HepG2 (cell line): ENCODE measurements around the gene HMGN4. TPM values are rescaled to one million over a fixed set of nuclear protein-coding genes. Genes with fewer than 3 reads are reported as not detected.

Experiments used
- BORCS8-MEF2B ChIP-seq: sonication (generic); formaldehyde crosslinking; IDR thresholded peaks from 2 replicates; pipeline ENCODE4 v1.8.0; 2022; ENCODE audit warnings: mild to moderate bottlenecking, missing genetic modification reagents
- BRD4 ChIP-seq: sonication (generic); formaldehyde crosslinking; IDR thresholded peaks from 2 replicates; pipeline ENCODE4 v1.4.0; 2020; ENCODE audit warnings: missing genetic modification reagents
- FOXP1 ChIP-seq, 2 experiments: fragments of 450-650 bp in 1 of 2; IDR thresholded peaks; 2 replicates each; pipeline ENCODE4 v1.6.1; 2017 to 2018; ENCODE audit warnings: antibody characterized with exemption in 1 of 2
- HNF1A ChIP-seq, 2 experiments: sonication (generic) in 1 of 2; formaldehyde crosslinking in 1 of 2; IDR thresholded peaks; 2 replicates each; pipeline versions ENCODE4 v1.4.0 to v1.6.1; 2016 to 2020; ENCODE audit warnings: borderline replicate concordance in 1 of 2, low read depth in 1 of 2, mild to moderate bottlenecking in 1 of 2, missing genetic modification reagents in 1 of 2
- MAFK ChIP-seq, 2 experiments: IDR thresholded peaks in 1 of 2; conservative IDR thresholded peaks in 1 of 2; 2 replicates each; pipeline ENCODE4 v1.6.1; 2011; ENCODE audit warnings: improper control_type of control experiment in 2 of 2, low read length in 2 of 2
- MTERF4 ChIP-seq: sonication (generic); formaldehyde crosslinking; IDR thresholded peaks from 2 replicates; pipeline ENCODE4 v1.8.0; 2023; ENCODE audit warnings: mild to moderate bottlenecking, missing genetic modification reagents
- MXD4 ChIP-seq: IDR thresholded peaks from 2 replicates; pipeline ENCODE4 v1.6.1; 2016; ENCODE audit warnings: mild to moderate bottlenecking, missing biosample characterization, missing genetic modification reagents
- NFKB2 ChIP-seq: sonication (generic); formaldehyde crosslinking; IDR thresholded peaks from 2 replicates; pipeline ENCODE4 v1.4.0; 2020; ENCODE audit warnings: missing genetic modification reagents, borderline replicate concordance
- PCBP2 ChIP-seq: fragments of 200-400 bp; formaldehyde crosslinking; optimal IDR thresholded peaks from 2 replicates; pipeline ENCODE3; 2018; ENCODE audit warnings: low read length, low read depth; ENCODE audit not compliant: poor library complexity, severe bottlenecking
- TP53 ChIP-seq: sonication (generic); formaldehyde crosslinking; conservative IDR thresholded peaks from 2 replicates; pipeline ENCODE4 v1.4.0; 2020; ENCODE audit warnings: missing genetic modification reagents
- ZKSCAN8 ChIP-seq: IDR thresholded peaks from 2 replicates; pipeline ENCODE4 v1.6.1; 2016; ENCODE audit warnings: borderline replicate concordance, missing genetic modification reagents, missing compliant biosample characterization
- ZNF224 ChIP-seq: sonication (generic); formaldehyde crosslinking; IDR thresholded peaks from 2 replicates; pipeline ENCODE4 v1.5.0; 2020; ENCODE audit warnings: mild to moderate bottlenecking, missing genetic modification reagents
- ZNF280D ChIP-seq: sonication (generic); formaldehyde crosslinking; IDR thresholded peaks from 2 replicates; pipeline ENCODE4 v1.5.1; 2020; ENCODE audit warnings: mild to moderate bottlenecking, missing genetic modification reagents
- ZNF350 ChIP-seq: sonication (generic); formaldehyde crosslinking; IDR thresholded peaks from 2 replicates; pipeline ENCODE4 v1.4.0; 2020; ENCODE audit warnings: mild to moderate bottlenecking, low read depth, missing genetic modification reagents, borderline replicate concordance
- ZNF367 ChIP-seq: sonication (generic); formaldehyde crosslinking; IDR thresholded peaks from 2 replicates; pipeline ENCODE4 v1.4.0; 2020; ENCODE audit warnings: missing genetic modification reagents, borderline replicate concordance
- ZNF615 ChIP-seq: sonication (generic); formaldehyde crosslinking; IDR thresholded peaks from 2 replicates; pipeline ENCODE4 v1.5.0; 2020; ENCODE audit warnings: mild to moderate bottlenecking, missing genetic modification reagents, borderline replicate concordance
- ZNF772 ChIP-seq: sonication (generic); formaldehyde crosslinking; IDR thresholded peaks from 2 replicates; pipeline ENCODE4 v1.5.0; 2020; ENCODE audit warnings: mild to moderate bottlenecking, missing genetic modification reagents
- ZNF850 ChIP-seq: sonication (generic); formaldehyde crosslinking; conservative IDR thresholded peaks from 2 replicates; pipeline ENCODE4 v1.9.0; 2021; ENCODE audit warnings: mild to moderate bottlenecking, missing genetic modification reagents
- polyA plus RNA-seq, 8 experiments: library from polyadenylated mRNA; depleted of rRNA in 3 of 8; stranded (reverse) in 7 of 8; unstranded in 1 of 8; fragments of >200 nt; fragmentation: Illumina TruSeq in 4 of 8; extraction: Trizol in 4 of 8; gene quantifications; 2 replicates each; pipeline versions ENCODE4 v1.2.1 to v1.2.3, GENCODE V29; 2011 to 2016; ENCODE audit warnings: low read depth in 4 of 8, missing spikeins in 1 of 8, mixed read lengths in 1 of 8; ENCODE audit not compliant: insufficient read depth in 1 of 8
- total RNA-seq, 5 experiments: library from RNA; depleted of rRNA; stranded (reverse); fragments of >200 nt; fragmentation: Illumina TruSeq; extraction: Trizol; gene quantifications; 2 replicates each; pipeline ENCODE4 v1.2.3, GENCODE V29; 2016; ENCODE audit warnings: low read depth in 1 of 5

Gene HMGN4
- total and polyA plus RNA-seq, 2 of the 13 experiments (the other 11 are each of a cell fraction or from before 2014, with no cell fraction given) = 39.9 to 52.1 TPM

GRCh38 chr6:26516481-26517427, 21.4 kb upstream of the HMGN4 start (continued):
- no peak for TF ChIP-seq MTERF4
- no peak for TF ChIP-seq ZNF350 (CRISPR knock-in tag)
- TF ChIP-seq FOXP1 (IDR thresholded peaks at IDR 0.05) = no peak
- peak; percentile 56 for TF ChIP-seq FOXP1 (CRISPR knock-in tag; IDR thresholded peaks at IDR 0.05)
- no peak for TF ChIP-seq ZNF367 (CRISPR knock-in tag)
- no peak for TF ChIP-seq PCBP2
- 0 out of 2 replicates have a peak, but pooled peaks have one; percentile 28 for TF ChIP-seq MXD4
- TF ChIP-seq MAFK (conservative IDR thresholded peaks at IDR 0.05 in 1 of 2, IDR thresholded peaks at IDR 0.05 in 1 of 2; ENCODE audit: low read length in 2 of 2) = no peak
- no peak for TF ChIP-seq BRD4 (CRISPR knock-in tag)
- no peak for TF ChIP-seq HNF1A (IDR thresholded peaks at IDR 0.05; ENCODE audit: low read depth)
- 0 out of 2 replicates have a peak, but pooled peaks have one; percentile 49 for TF ChIP-seq HNF1A (CRISPR knock-in tag; IDR thresholded peaks at IDR 0.05; ENCODE audit: borderline replicate concordance)
- 0 out of 2 replicates have a peak, but pooled peaks have one; percentile 22 for TF ChIP-seq ZKSCAN8 (CRISPR knock-in tag)
- TF ChIP-seq ZNF772 (CRISPR knock-in tag) = no peak
- no peak for TF ChIP-seq NFKB2 (CRISPR knock-in tag)
- no peak for TF ChIP-seq ZNF615 (CRISPR knock-in tag)
- no peak for TF ChIP-seq ZNF224 (CRISPR knock-in tag)
- no peak for TF ChIP-seq BORCS8-MEF2B (CRISPR knock-in tag)
- TF ChIP-seq ZNF280D (CRISPR knock-in tag) = peak; percentile 65; the same call in 1 of the 2 replicates
- no peak for TF ChIP-seq TP53 (CRISPR knock-in tag)
- TF ChIP-seq ZNF850 (CRISPR knock-in tag) = no peak
